Upper lobe of left lung (tissue), 4 donors: ENCODE results near the gene PAX9.

Source experiments
- CTCF ChIP-seq, 6 experiments: fragments of 450-650 bp in 4 of 6; fragments of 200-600 bp in 2 of 6; sonication (generic) in 2 of 6; IDR thresholded peaks; one replicate each; pipeline ENCODE4 v1.5.1; 2016 to 2019; ENCODE audit warnings: antibody characterized with exemption in 6 of 6
- EP300 ChIP-seq, 4 donors: sonication (generic); formaldehyde crosslinking; IDR thresholded peaks; one replicate each; pipeline ENCODE4 v1.5.1; 2017; ENCODE audit warnings: antibody characterized with exemption in 4 of 4, control low read depth in 2 of 4
- POLR2A ChIP-seq, 4 donors: fragments of 450-650 bp; IDR thresholded peaks; one replicate each; pipeline ENCODE4 v1.5.1; 2016 to 2017; ENCODE audit warnings: antibody characterized with exemption in 4 of 4, mild to moderate bottlenecking in 2 of 4
- POLR2AphosphoS5 ChIP-seq, 2 donors: sonication (generic); formaldehyde crosslinking; IDR thresholded peaks; one replicate each; pipeline ENCODE4 v1.5.1; 2017; ENCODE audit warnings: antibody characterized with exemption in 2 of 2

GRCh38 chr14:36671149-36671548 lies 9.5 kb downstream of the PAX9 start:
- TF ChIP-seq CTCF (IDR thresholded peaks at IDR 0.05) (no peak), POLR2A (IDR thresholded peaks at IDR 0.05) (no peak), EP300 (IDR thresholded peaks at IDR 0.05) (no peak), POLR2AphosphoS5 (IDR thresholded peaks at IDR 0.05) (no peak)
